Measurements from ENCODE around the gene RBPMS2.

DNA sequence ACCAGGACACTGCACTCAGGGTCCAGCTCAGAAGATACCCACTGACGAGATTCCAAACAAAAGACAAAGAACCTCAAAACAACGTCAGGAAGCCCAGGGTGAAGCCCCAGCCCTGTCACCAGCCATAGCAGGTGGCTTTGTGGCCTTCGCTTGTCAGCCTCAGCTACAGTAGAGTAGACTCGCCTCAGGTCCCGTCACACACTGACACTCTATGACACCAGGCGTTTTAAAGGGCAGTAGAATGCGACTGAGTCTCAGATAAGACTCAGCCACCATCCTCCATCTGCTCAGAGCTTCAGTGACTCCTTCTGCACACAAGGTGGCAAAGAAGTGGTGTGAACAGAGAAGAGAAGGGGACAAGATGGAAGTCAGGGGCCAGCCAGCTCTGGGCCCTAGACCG, 12.8 kb downstream of the RBPMS2 start:
- TF ChIP-seq, protein P1, sequence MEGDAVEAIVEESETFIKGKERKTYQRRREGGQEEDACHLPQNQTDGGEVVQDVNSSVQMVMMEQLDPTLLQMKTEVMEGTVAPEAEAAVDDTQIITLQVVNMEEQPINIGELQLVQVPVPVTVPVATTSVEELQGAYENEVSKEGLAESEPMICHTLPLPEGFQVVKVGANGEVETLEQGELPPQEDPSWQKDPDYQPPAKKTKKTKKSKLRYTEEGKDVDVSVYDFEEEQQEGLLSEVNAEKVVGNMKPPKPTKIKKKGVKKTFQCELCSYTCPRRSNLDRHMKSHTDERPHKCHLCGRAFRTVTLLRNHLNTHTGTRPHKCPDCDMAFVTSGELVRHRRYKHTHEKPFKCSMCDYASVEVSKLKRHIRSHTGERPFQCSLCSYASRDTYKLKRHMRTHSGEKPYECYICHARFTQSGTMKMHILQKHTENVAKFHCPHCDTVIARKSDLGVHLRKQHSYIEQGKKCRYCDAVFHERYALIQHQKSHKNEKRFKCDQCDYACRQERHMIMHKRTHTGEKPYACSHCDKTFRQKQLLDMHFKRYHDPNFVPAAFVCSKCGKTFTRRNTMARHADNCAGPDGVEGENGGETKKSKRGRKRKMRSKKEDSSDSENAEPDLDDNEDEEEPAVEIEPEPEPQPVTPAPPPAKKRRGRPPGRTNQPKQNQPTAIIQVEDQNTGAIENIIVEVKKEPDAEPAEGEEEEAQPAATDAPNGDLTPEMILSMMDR (IDR thresholded peaks at IDR 0.05) = no peak
- no peak for TF ChIP-seq POLR2A (IDR thresholded peaks at IDR 0.05)
- no peak for TF ChIP-seq EP300 (IDR thresholded peaks at IDR 0.05)
